ENCODE measurements around the gene DEDD.
A peak's percentile ranks its signal among the peaks of the same experiment; 100 is the strongest.

DEDD gene

GRCh38 chr1:161088587-161089110, 43.8 kb downstream of the DEDD start:
- FAIRE-seq (no peak), DNase-seq (ENCODE audit: insufficient read length) (no peak)
- no peak for TF ChIP-seq POLR2AphosphoS5 (IDR thresholded peaks at IDR 0.05; ENCODE audit: low read depth, low read length)
- TF ChIP-seq POLR2A (IDR thresholded peaks at IDR 0.05; ENCODE audit: low read depth, low read length) = no peak
- TF ChIP-seq TAF1 (IDR thresholded peaks at IDR 0.05; ENCODE audit: borderline replicate concordance, low read depth, low read length) = no peak

- no peak for FAIRE-seq
- no peak for TF ChIP-seq TAF1 (IDR thresholded peaks at IDR 0.05; ENCODE audit: borderline replicate concordance, low read depth, low read length)
- TF ChIP-seq POLR2AphosphoS5 (IDR thresholded peaks at IDR 0.05; ENCODE audit: low read depth, low read length) = no peak
- no peak for TF ChIP-seq POLR2A (IDR thresholded peaks at IDR 0.05; ENCODE audit: low read depth, low read length)
Measured at GRCh38 chr1:161086457-161086856, 46.0 kb downstream of the DEDD start.

GRCh38 chr1:161085165-161085564, 47.3 kb downstream of the DEDD start:
- no peak for FAIRE-seq
- DNase-seq (ENCODE audit: insufficient read length) = no peak
- no peak for TF ChIP-seq TAF1 (IDR thresholded peaks at IDR 0.05; ENCODE audit: borderline replicate concordance, low read depth, low read length)
- no peak for TF ChIP-seq POLR2A (IDR thresholded peaks at IDR 0.05; ENCODE audit: low read depth, low read length)
- TF ChIP-seq POLR2AphosphoS5 (IDR thresholded peaks at IDR 0.05; ENCODE audit: low read depth, low read length) = no peak

More at GRCh38 chr1:161086457-161086856, 46.0 kb downstream of the DEDD start:
- DNase-seq (ENCODE audit: insufficient read length) = no peak

- DNase-seq (ENCODE audit: insufficient read length) (no peak), FAIRE-seq (no peak)
- TF ChIP-seq TAF1 (IDR thresholded peaks at IDR 0.05; ENCODE audit: borderline replicate concordance, low read depth, low read length) (no peak), POLR2AphosphoS5 (IDR thresholded peaks at IDR 0.05; ENCODE audit: low read depth, low read length) (no peak), POLR2A (IDR thresholded peaks at IDR 0.05; ENCODE audit: low read depth, low read length) (no peak)
Measured at GRCh38 chr1:161084597-161084988, 47.9 kb downstream of the DEDD start.

GRCh38 chr1:161083748-161084596, 48.5 kb downstream of the DEDD start:
- DNase-seq (ENCODE audit: insufficient read length) (no peak), FAIRE-seq (peak; percentile 44)
- TF ChIP-seq POLR2A (IDR thresholded peaks at IDR 0.05; ENCODE audit: low read depth, low read length) (no peak), POLR2AphosphoS5 (IDR thresholded peaks at IDR 0.05; ENCODE audit: low read depth, low read length) (no peak), TAF1 (IDR thresholded peaks at IDR 0.05; ENCODE audit: borderline replicate concordance, low read depth, low read length) (no peak)

GRCh38 chr1:161082996-161083747, 49.3 kb downstream of the DEDD start:
- DNase-seq (ENCODE audit: insufficient read length) (no peak), FAIRE-seq (no peak)
- TF ChIP-seq POLR2A (IDR thresholded peaks at IDR 0.05; ENCODE audit: low read depth, low read length) (no peak), POLR2AphosphoS5 (IDR thresholded peaks at IDR 0.05; ENCODE audit: low read depth, low read length) (no peak), TAF1 (IDR thresholded peaks at IDR 0.05; ENCODE audit: borderline replicate concordance, low read depth, low read length) (no peak)

GRCh38 chr1:161082483-161082882, 50.0 kb downstream of the DEDD start:
- FAIRE-seq (no peak), DNase-seq (ENCODE audit: insufficient read length) (no peak)
- no peak for TF ChIP-seq POLR2A (IDR thresholded peaks at IDR 0.05; ENCODE audit: low read depth, low read length)
- no peak for TF ChIP-seq TAF1 (IDR thresholded peaks at IDR 0.05; ENCODE audit: borderline replicate concordance, low read depth, low read length)
- TF ChIP-seq POLR2AphosphoS5 (IDR thresholded peaks at IDR 0.05; ENCODE audit: low read depth, low read length) = no peak

GRCh38 chr1:161081519-161081918, 50.9 kb downstream of the DEDD start:
- DNase-seq (ENCODE audit: insufficient read length) (no peak), FAIRE-seq (no peak)
- TF ChIP-seq POLR2AphosphoS5 (IDR thresholded peaks at IDR 0.05; ENCODE audit: low read depth, low read length) (no peak), POLR2A (IDR thresholded peaks at IDR 0.05; ENCODE audit: low read depth, low read length) (no peak), TAF1 (IDR thresholded peaks at IDR 0.05; ENCODE audit: borderline replicate concordance, low read depth, low read length) (no peak)

GRCh38 chr1:161080441-161081405, 51.7 kb downstream of the DEDD start:
- no peak for DNase-seq (ENCODE audit: insufficient read length)
- no peak for FAIRE-seq

GRCh38 chr1:161079436-161080110, 52.9 kb downstream of the DEDD start:
- DNase-seq (ENCODE audit: insufficient read length) = no peak
- TF ChIP-seq POLR2A (IDR thresholded peaks at IDR 0.05; ENCODE audit: low read depth, low read length) (no peak), POLR2AphosphoS5 (IDR thresholded peaks at IDR 0.05; ENCODE audit: low read depth, low read length) (no peak), TAF1 (IDR thresholded peaks at IDR 0.05; ENCODE audit: borderline replicate concordance, low read depth, low read length) (no peak)
- peak; percentile 30 for FAIRE-seq

More at GRCh38 chr1:161080441-161081405, 51.7 kb downstream of the DEDD start:
- no peak for TF ChIP-seq TAF1 (IDR thresholded peaks at IDR 0.05; ENCODE audit: borderline replicate concordance, low read depth, low read length)
- no peak for TF ChIP-seq POLR2A (IDR thresholded peaks at IDR 0.05; ENCODE audit: low read depth, low read length)
- TF ChIP-seq POLR2AphosphoS5 (IDR thresholded peaks at IDR 0.05; ENCODE audit: low read depth, low read length) = no peak
